GM23338 (cell line): ENCODE measurements around the gene RNF20. TPM values are rescaled to one million over a fixed set of nuclear protein-coding genes. Genes with fewer than 3 reads are reported as not detected.
A peak's percentile ranks its signal among the peaks of the same experiment; 100 is the strongest.

Experiments used
- ATAC-seq: fragments of 200-7000 bp; cut with Tn5 transposase; 3 replicates; pipeline ENCODE4 v1.9.1; 2020
- DNase-seq: peaks from one replicate; pipeline ENCODE4 v3.0.0-alpha.2; 2015; ENCODE audit warnings: low spot score
- H2AFZ ChIP-seq: fragments of 200-600 bp; sonication (generic); 2 replicates; pipeline ENCODE4 v1.8.0; 2016; ENCODE audit warnings: antibody characterized with exemption, mild to moderate bottlenecking, moderate library complexity
- H3F3A ChIP-seq: fragments of 200-600 bp; sonication (generic); replicated peaks from 2 replicates; pipeline ENCODE4 v1.8.0; 2017; ENCODE audit warnings: antibody characterized with exemption, mixed run types, low read depth
- H3K27ac ChIP-seq: fragments of 200-600 bp; sonication (generic); 2 replicates; pipeline ENCODE4 v1.6.1; 2016; ENCODE audit warnings: low read depth
- H3K27me3 ChIP-seq: fragments of 200-600 bp; sonication (generic); 2 replicates; pipeline ENCODE4 v1.8.0; 2016; ENCODE audit warnings: mild to moderate bottlenecking, mixed run types, moderate library complexity; ENCODE audit not compliant: insufficient read depth
- H3K36me3 ChIP-seq: fragments of 200-600 bp; sonication (generic); 2 replicates; pipeline ENCODE4 v1.8.0; 2016; ENCODE audit warnings: mild to moderate bottlenecking; ENCODE audit not compliant: insufficient read depth
- H3K4me1 ChIP-seq: fragments of 200-600 bp; sonication (generic); 2 replicates; pipeline ENCODE4 v1.8.0; 2016; ENCODE audit warnings: mild to moderate bottlenecking, moderate library complexity; ENCODE audit not compliant: insufficient read depth
- H3K4me2 ChIP-seq: fragments of 200-600 bp; sonication (generic); 2 replicates; pipeline ENCODE4 v1.7.1; 2017; ENCODE audit warnings: mixed run types
- H3K4me3 ChIP-seq: fragments of 200-600 bp; sonication (generic); 2 replicates; pipeline ENCODE4 v1.6.1; 2016; ENCODE audit warnings: mixed run types
- H3K79me2 ChIP-seq: fragments of 200-600 bp; sonication (generic); replicated peaks from 2 replicates; pipeline ENCODE4 v1.8.0; 2017; ENCODE audit warnings: mild to moderate bottlenecking; ENCODE audit not compliant: insufficient read depth
- H3K9me2 ChIP-seq: fragments of 200-600 bp; sonication (generic); 2 replicates; pipeline ENCODE4 v1.8.0; 2017; ENCODE audit not compliant: insufficient read depth
- H4K20me1 ChIP-seq: fragments of 200-600 bp; sonication (generic); replicated peaks from 2 replicates; pipeline ENCODE4 v1.8.0; 2017; ENCODE audit warnings: mild to moderate bottlenecking; ENCODE audit not compliant: insufficient read depth
- H3K27ac Mint-ChIP-seq: 2 replicates; pipeline ENCODE4 v1.8.0; 2020; ENCODE audit warnings: inconsistent platforms, mild to moderate bottlenecking, moderate library complexity, mixed read lengths
- H3K27me3 Mint-ChIP-seq: 3 replicates; pipeline ENCODE4 v1.8.0; 2022; ENCODE audit warnings: low read depth, mild to moderate bottlenecking, moderate library complexity, mixed read lengths, inconsistent platforms; ENCODE audit not compliant: insufficient read depth, poor library complexity
- H3K36me3 Mint-ChIP-seq: 3 replicates; pipeline ENCODE4 v1.8.0; 2021; ENCODE audit warnings: low read depth, mild to moderate bottlenecking, inconsistent platforms, moderate library complexity, mixed read lengths
- H3K4me1 Mint-ChIP-seq: 3 replicates; pipeline ENCODE4 v1.8.0; 2020; ENCODE audit warnings: mild to moderate bottlenecking, inconsistent platforms, mixed read lengths
- H3K4me3 Mint-ChIP-seq: 3 replicates; pipeline ENCODE4 v1.8.0; 2021; ENCODE audit warnings: moderate library complexity, mild to moderate bottlenecking, inconsistent platforms, mixed read lengths
- H3K9me3 Mint-ChIP-seq: 3 replicates; pipeline ENCODE4 v1.8.0; 2020; ENCODE audit warnings: moderate library complexity, mild to moderate bottlenecking, inconsistent platforms, mixed read lengths
- EZH2phosphoT487 ChIP-seq: fragments of 200-600 bp; sonication (generic); IDR thresholded peaks from one replicate; pipeline ENCODE4 v1.8.1; 2018; ENCODE audit warnings: antibody characterized with exemption; ENCODE audit not compliant: unreplicated experiment
- ZNF114 ChIP-seq: fragments of 250-450 bp; sonication (Bioruptor Pico); IDR thresholded peaks from 2 replicates; pipeline ENCODE4 v1.5.0; 2020; ENCODE audit warnings: mild to moderate bottlenecking, moderate library complexity
- polyA plus RNA-seq: library from polyadenylated mRNA; unstranded; fragments of >200 nt; fragmentation: Nextera tagmentation; extraction: Ambion mirVana; gene quantifications from 2 replicates; pipeline ENCODE4 v1.2.1, GENCODE V29; 2016
- total RNA-seq: library from RNA; depleted of rRNA; stranded (reverse); fragments of >200 nt; shearing (Covaris generic); gene quantifications from 2 replicates; pipeline ENCODE4 v1.2.3, GENCODE V29; 2014
- TF ChIP-seq, protein P1 (sequence below): fragments of 250-450 bp; sonication (Bioruptor Pico); IDR thresholded peaks from 2 replicates; pipeline ENCODE4 v1.5.0; 2020; ENCODE audit warnings: mild to moderate bottlenecking, moderate library complexity
- TF ChIP-seq, protein P2 (sequence below), 2 experiments: fragments of 200-600 bp in 1 of 2; sonication (generic) in 1 of 2; conservative IDR thresholded peaks; 2 replicates each; pipeline versions ENCODE4 v1.5.1 to v1.6.1; 2016 to 2017; ENCODE audit warnings: antibody characterized with exemption in 2 of 2, low read depth in 2 of 2, mild to moderate bottlenecking in 2 of 2, moderate library complexity in 1 of 2
- TF ChIP-seq, protein P3 (sequence below): IDR thresholded peaks from 2 replicates; pipeline ENCODE4 v1.6.1; 2016; ENCODE audit warnings: antibody characterized with exemption

RNF20 gene
- total and polyA plus RNA-seq, 2 experiments from 2014 or later = 33.6 to 36.2 TPM

DNA sequence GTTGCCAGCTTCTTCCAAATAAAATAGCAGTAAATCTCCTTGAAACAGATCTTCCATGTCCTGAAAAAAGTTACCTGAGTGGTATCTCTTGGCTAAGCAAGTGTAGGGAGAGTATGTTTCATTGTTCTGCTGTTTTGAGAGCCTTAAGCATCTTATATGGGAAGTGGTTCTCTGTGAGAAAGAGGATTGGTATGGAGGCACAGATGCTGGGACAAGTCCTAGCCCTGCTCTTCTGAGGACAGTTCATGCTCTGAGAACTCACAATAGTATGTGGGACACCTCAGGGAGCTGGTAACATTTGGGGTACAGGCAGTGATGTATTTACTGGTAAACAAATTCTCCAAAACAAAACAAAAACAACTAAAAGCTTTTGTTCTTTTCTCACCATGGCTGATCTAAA is 59.1 kb downstream of the RNF20 start (continued):
- TF ChIP-seq, protein P1, sequence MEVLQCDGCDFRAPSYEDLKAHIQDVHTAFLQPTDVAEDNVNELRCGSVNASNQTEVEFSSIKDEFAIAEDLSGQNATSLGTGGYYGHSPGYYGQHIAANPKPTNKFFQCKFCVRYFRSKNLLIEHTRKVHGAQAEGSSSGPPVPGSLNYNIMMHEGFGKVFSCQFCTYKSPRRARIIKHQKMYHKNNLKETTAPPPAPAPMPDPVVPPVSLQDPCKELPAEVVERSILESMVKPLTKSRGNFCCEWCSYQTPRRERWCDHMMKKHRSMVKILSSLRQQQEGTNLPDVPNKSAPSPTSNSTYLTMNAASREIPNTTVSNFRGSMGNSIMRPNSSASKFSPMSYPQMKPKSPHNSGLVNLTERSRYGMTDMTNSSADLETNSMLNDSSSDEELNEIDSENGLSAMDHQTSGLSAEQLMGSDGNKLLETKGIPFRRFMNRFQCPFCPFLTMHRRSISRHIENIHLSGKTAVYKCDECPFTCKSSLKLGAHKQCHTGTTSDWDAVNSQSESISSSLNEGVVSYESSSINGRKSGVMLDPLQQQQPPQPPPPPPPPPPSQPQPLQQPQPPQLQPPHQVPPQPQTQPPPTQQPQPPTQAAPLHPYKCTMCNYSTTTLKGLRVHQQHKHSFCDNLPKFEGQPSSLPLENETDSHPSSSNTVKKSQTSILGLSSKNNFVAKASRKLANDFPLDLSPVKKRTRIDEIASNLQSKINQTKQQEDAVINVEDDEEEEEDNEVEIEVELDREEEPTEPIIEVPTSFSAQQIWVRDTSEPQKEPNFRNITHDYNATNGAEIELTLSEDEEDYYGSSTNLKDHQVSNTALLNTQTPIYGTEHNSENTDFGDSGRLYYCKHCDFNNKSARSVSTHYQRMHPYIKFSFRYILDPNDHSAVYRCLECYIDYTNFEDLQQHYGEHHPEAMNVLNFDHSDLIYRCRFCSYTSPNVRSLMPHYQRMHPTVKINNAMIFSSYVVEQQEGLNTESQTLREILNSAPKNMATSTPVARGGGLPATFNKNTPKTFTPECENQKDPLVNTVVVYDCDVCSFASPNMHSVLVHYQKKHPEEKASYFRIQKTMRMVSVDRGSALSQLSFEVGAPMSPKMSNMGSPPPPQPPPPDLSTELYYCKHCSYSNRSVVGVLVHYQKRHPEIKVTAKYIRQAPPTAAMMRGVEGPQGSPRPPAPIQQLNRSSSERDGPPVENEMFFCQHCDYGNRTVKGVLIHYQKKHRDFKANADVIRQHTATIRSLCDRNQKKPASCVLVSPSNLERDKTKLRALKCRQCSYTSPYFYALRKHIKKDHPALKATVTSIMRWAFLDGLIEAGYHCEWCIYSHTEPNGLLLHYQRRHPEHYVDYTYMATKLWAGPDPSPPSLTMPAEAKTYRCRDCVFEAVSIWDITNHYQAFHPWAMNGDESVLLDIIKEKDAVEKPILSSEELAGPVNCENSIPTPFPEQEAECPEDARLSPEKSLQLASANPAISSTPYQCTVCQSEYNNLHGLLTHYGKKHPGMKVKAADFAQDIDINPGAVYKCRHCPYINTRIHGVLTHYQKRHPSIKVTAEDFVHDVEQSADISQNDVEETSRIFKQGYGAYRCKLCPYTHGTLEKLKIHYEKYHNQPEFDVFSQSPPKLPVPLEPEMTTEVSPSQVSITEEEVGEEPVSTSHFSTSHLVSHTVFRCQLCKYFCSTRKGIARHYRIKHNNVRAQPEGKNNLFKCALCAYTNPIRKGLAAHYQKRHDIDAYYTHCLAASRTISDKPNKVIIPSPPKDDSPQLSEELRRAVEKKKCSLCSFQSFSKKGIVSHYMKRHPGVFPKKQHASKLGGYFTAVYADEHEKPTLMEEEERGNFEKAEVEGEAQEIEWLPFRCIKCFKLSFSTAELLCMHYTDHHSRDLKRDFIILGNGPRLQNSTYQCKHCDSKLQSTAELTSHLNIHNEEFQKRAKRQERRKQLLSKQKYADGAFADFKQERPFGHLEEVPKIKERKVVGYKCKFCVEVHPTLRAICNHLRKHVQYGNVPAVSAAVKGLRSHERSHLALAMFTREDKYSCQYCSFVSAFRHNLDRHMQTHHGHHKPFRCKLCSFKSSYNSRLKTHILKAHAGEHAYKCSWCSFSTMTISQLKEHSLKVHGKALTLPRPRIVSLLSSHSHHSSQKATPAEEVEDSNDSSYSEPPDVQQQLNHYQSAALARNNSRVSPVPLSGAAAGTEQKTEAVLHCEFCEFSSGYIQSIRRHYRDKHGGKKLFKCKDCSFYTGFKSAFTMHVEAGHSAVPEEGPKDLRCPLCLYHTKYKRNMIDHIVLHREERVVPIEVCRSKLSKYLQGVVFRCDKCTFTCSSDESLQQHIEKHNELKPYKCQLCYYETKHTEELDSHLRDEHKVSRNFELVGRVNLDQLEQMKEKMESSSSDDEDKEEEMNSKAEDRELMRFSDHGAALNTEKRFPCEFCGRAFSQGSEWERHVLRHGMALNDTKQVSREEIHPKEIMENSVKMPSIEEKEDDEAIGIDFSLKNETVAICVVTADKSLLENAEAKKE (CRISPR knock-in tag) = no peak

DNA sequence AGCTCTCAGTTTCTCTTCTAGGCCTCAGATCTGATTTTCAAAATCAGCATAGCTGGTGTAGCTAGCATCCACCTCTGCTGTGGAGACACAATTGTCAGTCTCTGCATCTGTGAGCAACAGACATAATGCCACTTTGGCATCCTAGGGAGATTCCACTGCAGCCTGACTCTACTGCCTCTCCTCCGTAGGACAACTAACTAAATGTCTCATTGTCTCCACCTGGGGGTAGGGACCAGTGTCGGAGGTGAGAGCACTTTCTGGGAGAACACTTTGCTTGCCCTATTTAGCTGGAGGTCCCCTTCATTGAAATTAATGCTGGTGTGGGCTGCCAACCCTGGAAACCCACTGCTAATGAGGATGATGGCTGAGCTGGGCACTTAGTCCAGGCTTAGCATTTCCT is 59.7 kb downstream of the RNF20 start:
- no peaks in the 10 kb centered on the region for H3F3A ChIP-seq
- DNase-seq (no peak), ATAC-seq (no peak)
- H3K4me2 ChIP-seq = no peak overlapping the region
- H3K36me3 ChIP-seq = no peaks in the 10 kb centered on the region
- no peaks in the 10 kb centered on the region for H4K20me1 ChIP-seq
- H3K27me3 ChIP-seq = no peaks in the 10 kb centered on the region
- Mint-ChIP-seq H3K36me3 (no peaks in the 10 kb centered on the region), H3K4me3 (no peak overlapping the region), H3K27ac (no peak overlapping the region), H3K27me3 (peaks cover 7% of the 10 kb centered on the region), H3K9me3 (no peaks in the 10 kb centered on the region; the same call in 2 of the 3 replicates), H3K4me1 (no peaks in the 10 kb centered on the region)
- H3K4me3 ChIP-seq = no peak overlapping the region
- no peak overlapping the region for H3K27ac ChIP-seq
- H2AFZ ChIP-seq = no peak overlapping the region
- no peak for TF ChIP-seq EZH2phosphoT487
- TF ChIP-seq, protein P2, sequence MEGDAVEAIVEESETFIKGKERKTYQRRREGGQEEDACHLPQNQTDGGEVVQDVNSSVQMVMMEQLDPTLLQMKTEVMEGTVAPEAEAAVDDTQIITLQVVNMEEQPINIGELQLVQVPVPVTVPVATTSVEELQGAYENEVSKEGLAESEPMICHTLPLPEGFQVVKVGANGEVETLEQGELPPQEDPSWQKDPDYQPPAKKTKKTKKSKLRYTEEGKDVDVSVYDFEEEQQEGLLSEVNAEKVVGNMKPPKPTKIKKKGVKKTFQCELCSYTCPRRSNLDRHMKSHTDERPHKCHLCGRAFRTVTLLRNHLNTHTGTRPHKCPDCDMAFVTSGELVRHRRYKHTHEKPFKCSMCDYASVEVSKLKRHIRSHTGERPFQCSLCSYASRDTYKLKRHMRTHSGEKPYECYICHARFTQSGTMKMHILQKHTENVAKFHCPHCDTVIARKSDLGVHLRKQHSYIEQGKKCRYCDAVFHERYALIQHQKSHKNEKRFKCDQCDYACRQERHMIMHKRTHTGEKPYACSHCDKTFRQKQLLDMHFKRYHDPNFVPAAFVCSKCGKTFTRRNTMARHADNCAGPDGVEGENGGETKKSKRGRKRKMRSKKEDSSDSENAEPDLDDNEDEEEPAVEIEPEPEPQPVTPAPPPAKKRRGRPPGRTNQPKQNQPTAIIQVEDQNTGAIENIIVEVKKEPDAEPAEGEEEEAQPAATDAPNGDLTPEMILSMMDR (conservative IDR thresholded peaks at IDR 0.05; ENCODE audit: low read depth in 2 of 2) = peak; percentile 15 to 26; a peak in 3 of 4 replicates
- TF ChIP-seq, protein P3, sequence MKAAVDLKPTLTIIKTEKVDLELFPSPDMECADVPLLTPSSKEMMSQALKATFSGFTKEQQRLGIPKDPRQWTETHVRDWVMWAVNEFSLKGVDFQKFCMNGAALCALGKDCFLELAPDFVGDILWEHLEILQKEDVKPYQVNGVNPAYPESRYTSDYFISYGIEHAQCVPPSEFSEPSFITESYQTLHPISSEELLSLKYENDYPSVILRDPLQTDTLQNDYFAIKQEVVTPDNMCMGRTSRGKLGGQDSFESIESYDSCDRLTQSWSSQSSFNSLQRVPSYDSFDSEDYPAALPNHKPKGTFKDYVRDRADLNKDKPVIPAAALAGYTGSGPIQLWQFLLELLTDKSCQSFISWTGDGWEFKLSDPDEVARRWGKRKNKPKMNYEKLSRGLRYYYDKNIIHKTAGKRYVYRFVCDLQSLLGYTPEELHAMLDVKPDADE = no peak
- no peak for TF ChIP-seq ZNF114 (CRISPR knock-in tag)
- H3K79me2 ChIP-seq = no peaks in the 10 kb centered on the region
- no peaks in the 10 kb centered on the region for H3K4me1 ChIP-seq
- peaks cover 6% of the 10 kb centered on the region; the same call in 1 of the 2 replicates for H3K9me2 ChIP-seq
